MCF 10A (cell line): Measurements from ENCODE around the gene CFAP46. TPM values are rescaled to one million over a fixed set of nuclear protein-coding genes. Genes with fewer than 3 reads are reported as not detected.

Experiments used
- BruUV-seq: library from RNA; stranded (reverse); fragments of 400-500 nt; replicated peaks from 2 replicates; lab custom pipeline; 2021; lab: Mats Ljungman, UMichigan
- CTCF ChIA-PET: fragments of 300-600 bp; sonication (Branson Sonifier 250); formaldehyde crosslinking; extraction: SDS; loops from one replicate; lab custom pipeline; 2021; ENCODE audit warnings: antibody characterized with exemption, inconsistent platforms; lab: Yijun Ruan, JAX
- POLR2A ChIA-PET: fragments of 300-600, 350-650 bp; sonication (Branson Sonifier 250); formaldehyde crosslinking; extraction: SDS; loops from one replicate; lab custom pipeline; 2020; ENCODE audit warnings: antibody characterized with exemption, inconsistent platforms; lab: Yijun Ruan, JAX
- DNase-seq: peaks from one replicate; pipeline ENCODE4 v3.0.0-alpha.2; 2018; ENCODE audit not compliant: unreplicated experiment
- H3K27ac Mint-ChIP-seq: one replicate; pipeline ENCODE4 v1.8.0; 2022; ENCODE audit warnings: mild to moderate bottlenecking, low read depth, mixed read lengths; ENCODE audit not compliant: unreplicated experiment
- H3K27me3 Mint-ChIP-seq: one replicate; pipeline ENCODE4 v1.8.0; 2022; ENCODE audit warnings: mixed read lengths; ENCODE audit not compliant: insufficient read depth, unreplicated experiment
- H3K36me3 Mint-ChIP-seq: one replicate; pipeline ENCODE4 v1.8.0; 2022; ENCODE audit warnings: mild to moderate bottlenecking, moderate library complexity, mixed read lengths; ENCODE audit not compliant: insufficient read depth, unreplicated experiment
- H3K4me1 Mint-ChIP-seq: one replicate; pipeline ENCODE4 v1.8.0; 2022; ENCODE audit warnings: mixed read lengths; ENCODE audit not compliant: insufficient read depth, unreplicated experiment
- H3K4me3 Mint-ChIP-seq: one replicate; pipeline ENCODE4 v1.8.0; 2022; ENCODE audit warnings: mild to moderate bottlenecking, moderate library complexity, mixed read lengths; ENCODE audit not compliant: unreplicated experiment
- H3K9me3 Mint-ChIP-seq: one replicate; pipeline ENCODE4 v1.8.0; 2022; ENCODE audit warnings: mixed read lengths; ENCODE audit not compliant: unreplicated experiment
- CTCF ChIP-seq: fragments of 200-600 bp; IDR thresholded peaks from one replicate; pipeline ENCODE4 v1.8.0; 2022; ENCODE audit warnings: antibody characterized with exemption, mild to moderate bottlenecking; ENCODE audit not compliant: unreplicated experiment
- intact Hi-C: fragments of 100-400 bp; cut with micrococcal nuclease; formaldehyde crosslinking; loops from 2 replicates; pipeline ENCODE4 v1.14.1; 2022
- total RNA-seq: library from RNA; stranded (reverse); gene quantifications from 2 replicates; pipeline ENCODE4 v1.2.3, GENCODE V29; 2022

Gene CFAP46
- total RNA-seq, 1 experiment from 2014 or later, result 0.33 TPM

DNA sequence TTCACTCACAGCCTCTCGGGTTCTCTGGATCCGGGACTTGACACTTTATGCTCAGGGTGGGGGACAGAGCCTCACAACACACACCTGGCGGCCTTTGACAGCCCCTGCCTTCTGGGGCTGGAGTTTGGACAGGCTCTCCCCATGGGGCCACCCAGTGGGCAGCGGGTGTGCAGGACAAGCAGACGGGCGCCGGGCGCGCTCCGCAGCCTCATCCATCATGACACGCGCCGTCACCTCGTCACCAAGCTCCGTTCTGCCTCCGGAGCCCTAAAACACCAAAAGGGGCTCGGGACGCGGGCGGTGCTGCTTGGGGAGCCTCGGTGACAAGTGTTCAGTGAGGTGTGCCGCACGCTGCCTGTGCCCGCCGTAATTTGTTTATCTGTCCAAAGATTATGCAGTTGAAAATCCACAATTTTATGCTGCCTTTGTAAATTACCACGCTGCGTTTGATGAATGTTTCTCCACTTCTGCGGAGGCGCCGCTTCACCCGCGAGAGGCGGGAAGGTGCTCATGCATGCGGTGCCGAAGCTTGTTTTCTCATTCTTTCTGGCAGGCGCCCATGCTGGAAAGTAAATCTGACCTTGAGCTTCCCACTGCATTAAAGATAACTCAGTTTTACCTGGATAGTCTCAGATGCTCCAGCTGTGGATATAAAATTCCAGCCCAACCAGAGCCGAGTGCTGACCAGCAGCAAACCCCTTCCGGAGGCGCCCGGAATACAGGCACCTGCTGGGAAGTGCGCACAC, 162.6 kb downstream of the CFAP46 start:
- intact Hi-C loops, result no loop called here
- no peak for TF ChIP-seq CTCF
- H3K4me3 Mint-ChIP-seq, result no peak overlapping the region
- no peak overlapping the region for H3K27ac Mint-ChIP-seq
- peaks cover 11% of the 10 kb centered on the region for H3K36me3 Mint-ChIP-seq
- ChIA-PET POLR2A (interaction anchor here (0.5 to 0.6 kb wide), 2 partner anchors 14 to 478 kb away, joined by 3 read pairs; no protein-coding TSS in a partner anchor), CTCF (interaction anchor here (1.2 kb wide), 1 partner anchor 21 kb away, joined by 5 read pairs; no protein-coding TSS in a partner anchor)
- no peaks in the 10 kb centered on the region for H3K9me3 Mint-ChIP-seq
- H3K4me1 Mint-ChIP-seq, result no peaks in the 10 kb centered on the region
- BruUV-seq, result no TSS peak
- H3K27me3 Mint-ChIP-seq, result no peaks in the 10 kb centered on the region
- DNase-seq, result no peak

GRCh38 chr10:132777441-132777840, 164.9 kb downstream of the CFAP46 start:
- ChIA-PET CTCF (no interaction called here), POLR2A (no interaction called here)
- H3K27ac Mint-ChIP-seq, result no peak overlapping the region
- H3K4me1 Mint-ChIP-seq, result no peaks in the 10 kb centered on the region
- H3K4me3 Mint-ChIP-seq, result no peak overlapping the region
- no peak for TF ChIP-seq CTCF
- H3K27me3 Mint-ChIP-seq, result no peaks in the 10 kb centered on the region
- DNase-seq, result no peak
- peaks cover 8% of the 10 kb centered on the region for H3K36me3 Mint-ChIP-seq
- no peaks in the 10 kb centered on the region for H3K9me3 Mint-ChIP-seq
- intact Hi-C loops, result no loop called here
- no TSS peak for BruUV-seq

DNA sequence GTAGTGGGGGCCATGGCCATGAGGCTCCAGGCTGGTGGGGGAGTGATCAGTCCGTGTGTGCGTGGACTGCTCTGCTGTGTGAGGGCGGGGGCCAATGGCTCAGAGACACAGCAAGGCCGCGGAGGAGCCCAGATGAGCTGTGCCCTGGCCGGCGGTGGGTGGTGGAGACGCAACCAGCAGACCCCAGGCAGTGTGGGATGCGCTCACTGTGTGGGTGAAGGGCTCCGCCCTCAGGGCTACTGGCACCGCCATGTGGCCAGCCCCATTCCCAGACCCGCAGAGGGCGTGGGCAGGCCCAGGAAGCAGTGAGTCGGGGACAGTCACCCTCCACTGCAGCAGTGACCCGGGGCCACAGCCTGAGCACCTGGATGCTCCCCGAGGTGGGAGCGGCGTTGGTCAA, 165.5 kb downstream of the CFAP46 start:
- Mint-ChIP-seq H3K4me3 (no peak overlapping the region), H3K4me1 (no peaks in the 10 kb centered on the region), H3K9me3 (no peaks in the 10 kb centered on the region), H3K27ac (no peak overlapping the region), H3K36me3 (peaks cover 2% of the 10 kb centered on the region), H3K27me3 (no peaks in the 10 kb centered on the region)
- no TSS peak for BruUV-seq
- DNase-seq, result no peak
- intact Hi-C loops, result no loop called here
- ChIA-PET CTCF (no interaction called here), POLR2A (no interaction called here)
- no peak for TF ChIP-seq CTCF

DNA sequence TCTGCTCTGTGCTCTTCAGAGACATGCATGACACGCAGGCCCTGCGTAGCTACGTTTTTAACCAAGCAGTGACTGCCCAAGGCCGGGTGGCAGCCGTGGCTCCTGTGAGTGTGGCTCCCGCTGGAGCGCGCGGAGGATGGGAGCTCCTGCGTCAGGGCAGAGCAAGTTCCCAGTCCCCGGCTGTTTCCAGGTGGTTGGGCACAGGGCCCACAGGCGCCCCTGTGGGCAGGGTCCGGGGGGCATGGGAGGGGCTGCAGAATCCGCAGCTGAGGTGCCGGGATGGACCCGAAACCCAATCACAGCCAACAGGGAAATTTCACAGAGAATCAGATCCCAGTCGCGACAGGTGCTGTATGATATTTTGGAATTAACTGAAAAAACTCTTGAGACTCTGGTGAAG, 166.2 kb downstream of the CFAP46 start:
- Mint-ChIP-seq H3K27me3 (no peaks in the 10 kb centered on the region), H3K27ac (no peak overlapping the region), H3K9me3 (no peaks in the 10 kb centered on the region), H3K4me3 (no peak overlapping the region), H3K36me3 (no peaks in the 10 kb centered on the region), H3K4me1 (no peaks in the 10 kb centered on the region)
- BruUV-seq, result no TSS peak
- ChIA-PET CTCF (no interaction called here), POLR2A (interaction anchor here (0.7 kb wide), 1 partner anchor 23 kb away, joined by 3 read pairs; no protein-coding TSS in a partner anchor)
- no peak for TF ChIP-seq CTCF
- intact Hi-C loops, result no loop called here
- DNase-seq, result no peak
